ENCODE data around the gene RPS6KC1.
"Not testable (repeated sequence)": the region's sequence is repeated elsewhere in the genome, so short reads cannot be mapped to it uniquely, and the experiment has no call there.

RPS6KC1 gene

DNA sequence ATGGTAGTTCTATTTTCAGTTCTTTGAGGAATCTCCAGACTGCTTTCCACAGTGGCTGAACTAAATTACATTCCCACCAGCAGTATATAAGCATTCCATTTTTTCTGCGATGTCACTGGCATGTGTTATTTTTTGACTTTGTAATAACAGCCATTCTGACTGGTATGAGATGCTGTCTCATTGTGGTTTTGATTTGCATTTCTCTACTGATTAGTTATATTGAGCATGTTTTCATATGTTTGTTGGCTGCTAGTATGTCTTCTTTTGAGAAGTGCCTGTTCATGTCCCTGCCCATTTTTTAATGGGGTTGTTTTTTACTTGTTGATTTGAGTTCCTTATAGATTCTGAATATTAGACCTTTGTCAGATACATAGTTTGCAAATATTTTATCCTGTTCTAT lies 87.9 kb downstream of the RPS6KC1 start:
- no peak overlapping the region for H3K27ac ChIP-seq
- no peak for TF ChIP-seq ZFX (IDR thresholded peaks at IDR 0.05)

DNA sequence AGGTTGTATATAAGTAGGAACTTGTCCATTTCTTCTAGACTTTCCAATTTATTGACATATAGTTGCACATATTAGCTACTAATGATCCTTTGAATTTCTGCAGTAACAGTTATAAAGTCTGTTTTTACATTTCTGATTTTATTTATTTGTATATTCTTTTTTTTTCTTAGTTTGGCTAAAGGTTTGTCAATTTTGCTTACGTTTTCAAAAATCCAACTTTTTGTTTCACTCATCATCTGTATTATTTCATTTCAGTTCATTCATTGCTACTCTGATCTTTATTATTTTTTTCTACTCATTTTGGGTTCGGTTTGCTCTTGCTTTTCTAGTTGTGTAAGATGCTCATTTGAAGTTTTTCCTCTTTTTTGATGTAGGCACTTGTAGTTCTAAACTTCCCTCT lies 97.9 kb downstream of the RPS6KC1 start:
- H3K27ac ChIP-seq = no peak overlapping the region
- TF ChIP-seq, protein P1, sequence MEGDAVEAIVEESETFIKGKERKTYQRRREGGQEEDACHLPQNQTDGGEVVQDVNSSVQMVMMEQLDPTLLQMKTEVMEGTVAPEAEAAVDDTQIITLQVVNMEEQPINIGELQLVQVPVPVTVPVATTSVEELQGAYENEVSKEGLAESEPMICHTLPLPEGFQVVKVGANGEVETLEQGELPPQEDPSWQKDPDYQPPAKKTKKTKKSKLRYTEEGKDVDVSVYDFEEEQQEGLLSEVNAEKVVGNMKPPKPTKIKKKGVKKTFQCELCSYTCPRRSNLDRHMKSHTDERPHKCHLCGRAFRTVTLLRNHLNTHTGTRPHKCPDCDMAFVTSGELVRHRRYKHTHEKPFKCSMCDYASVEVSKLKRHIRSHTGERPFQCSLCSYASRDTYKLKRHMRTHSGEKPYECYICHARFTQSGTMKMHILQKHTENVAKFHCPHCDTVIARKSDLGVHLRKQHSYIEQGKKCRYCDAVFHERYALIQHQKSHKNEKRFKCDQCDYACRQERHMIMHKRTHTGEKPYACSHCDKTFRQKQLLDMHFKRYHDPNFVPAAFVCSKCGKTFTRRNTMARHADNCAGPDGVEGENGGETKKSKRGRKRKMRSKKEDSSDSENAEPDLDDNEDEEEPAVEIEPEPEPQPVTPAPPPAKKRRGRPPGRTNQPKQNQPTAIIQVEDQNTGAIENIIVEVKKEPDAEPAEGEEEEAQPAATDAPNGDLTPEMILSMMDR (conservative IDR thresholded peaks at IDR 0.05) = no peak
- no peak for TF ChIP-seq ZFX (IDR thresholded peaks at IDR 0.05)

DNA sequence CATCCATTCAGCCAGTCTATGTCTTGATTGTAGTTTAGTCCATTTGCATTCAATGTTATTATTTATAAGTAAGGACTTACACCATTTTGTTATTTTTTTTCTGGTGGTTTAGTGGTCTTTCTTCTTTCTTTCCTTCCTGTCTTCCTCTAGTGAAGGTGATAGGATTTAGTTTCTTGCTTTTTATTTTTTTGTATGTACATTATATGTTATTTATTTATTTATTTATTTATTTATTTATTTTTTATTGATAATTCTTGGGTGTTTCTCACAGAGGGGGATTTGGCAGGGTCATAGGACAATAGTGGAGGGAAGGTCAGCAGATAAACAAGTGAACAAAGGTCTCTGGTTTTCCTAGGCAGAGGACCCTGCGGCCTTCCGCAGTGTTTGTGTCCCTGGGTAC lies 99.0 kb downstream of the RPS6KC1 start:
- not testable (repeated sequence) for H3K27ac ChIP-seq

DNA sequence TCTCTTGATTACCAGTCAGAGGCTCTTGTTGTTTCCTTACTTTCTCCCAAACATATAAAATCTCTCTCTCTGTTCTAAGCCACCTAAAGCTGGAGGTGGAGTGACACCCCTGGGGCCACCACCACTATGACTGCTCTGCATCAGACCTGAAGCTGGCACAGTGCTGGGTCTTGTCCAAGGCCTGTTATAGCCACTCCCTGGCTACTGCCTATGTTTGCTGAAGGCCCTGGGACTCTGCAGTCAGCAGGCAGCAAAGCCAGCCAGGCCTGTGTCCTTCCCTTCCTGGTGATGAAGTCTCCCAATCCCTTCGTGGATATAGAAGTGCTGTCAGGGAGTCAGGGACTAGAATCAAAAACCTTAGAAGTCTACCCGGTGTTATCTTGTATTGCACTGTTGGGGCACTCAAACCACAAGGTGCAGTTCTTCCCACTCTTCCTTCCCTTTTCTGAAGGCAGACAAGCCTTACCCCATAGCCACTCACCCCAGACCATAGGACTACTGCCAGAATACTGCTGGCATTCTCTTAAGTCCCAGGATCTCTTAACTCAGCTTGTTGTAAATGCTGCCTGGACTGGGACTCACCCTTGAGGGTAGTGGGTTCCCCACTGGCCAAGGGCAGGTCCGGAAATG lies 103.1 kb downstream of the RPS6KC1 start:
- TF ChIP-seq, protein P1 (conservative IDR thresholded peaks at IDR 0.05) = no peak
- no peak for TF ChIP-seq ZFX (IDR thresholded peaks at IDR 0.05)

DNA sequence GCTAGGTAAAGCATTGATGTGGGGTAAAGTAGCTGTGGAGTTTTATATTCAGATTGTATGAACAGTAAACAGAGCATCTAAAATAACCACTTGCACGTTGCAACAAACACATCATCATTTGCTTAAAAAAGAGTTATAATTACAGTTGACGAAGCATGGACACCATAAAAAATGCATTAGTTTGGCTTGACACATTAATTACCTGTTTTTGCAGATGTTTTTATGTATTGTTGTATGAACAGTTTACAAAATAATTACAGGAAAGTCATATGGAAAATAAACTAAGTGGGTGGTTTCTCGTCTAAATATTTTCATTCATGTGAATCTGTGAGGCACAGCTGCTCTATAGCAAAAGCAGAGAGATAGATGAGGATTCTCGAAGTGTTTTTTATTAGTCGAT lies 108.3 kb downstream of the RPS6KC1 start:
- TF ChIP-seq, protein P1 (conservative IDR thresholded peaks at IDR 0.05) = no peak
- TF ChIP-seq ZFX (IDR thresholded peaks at IDR 0.05) = no peak
- no peak overlapping the region for H3K27ac ChIP-seq

More for the DNA sequence above, 103.1 kb downstream of the RPS6KC1 start:
- H3K27ac ChIP-seq = no peak overlapping the region

DNA sequence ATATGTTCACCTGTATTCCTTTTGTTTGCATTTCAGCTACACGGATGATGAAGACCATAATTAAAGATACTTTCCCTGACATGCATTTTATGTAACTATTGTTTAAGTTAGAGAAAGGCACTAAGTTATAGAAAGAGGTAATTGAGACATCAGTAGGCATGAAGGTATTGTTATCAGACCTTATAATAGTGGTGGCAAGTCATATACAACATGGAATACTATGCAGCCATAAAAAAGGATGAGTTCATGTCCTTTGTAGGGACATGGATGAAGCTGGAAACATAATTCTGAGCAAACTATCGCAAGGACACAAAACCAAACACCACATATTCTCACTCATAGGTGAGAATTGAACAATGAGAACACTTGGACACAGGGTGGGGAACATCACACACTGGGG lies 109.4 kb downstream of the RPS6KC1 start:
- not testable (repeated sequence) for H3K27ac ChIP-seq

DNA sequence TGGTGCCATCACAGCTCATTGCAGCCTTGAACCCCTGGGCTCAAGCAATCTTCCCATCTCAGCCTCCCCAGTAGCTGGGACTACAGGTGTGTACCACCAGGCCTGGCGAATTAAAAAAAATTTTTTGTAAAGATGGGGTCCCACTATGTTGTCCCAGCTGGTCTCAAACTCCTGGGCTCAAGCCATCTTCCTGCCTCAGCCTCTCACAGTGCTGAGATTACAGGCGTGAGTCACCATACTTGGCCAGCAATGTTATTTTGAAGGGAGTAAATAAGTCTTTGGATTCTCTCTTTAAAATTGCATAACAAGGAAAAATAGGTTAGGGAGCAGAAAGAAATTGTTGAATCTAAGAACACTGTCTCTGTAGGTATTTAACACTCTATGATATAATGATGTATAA lies 111.3 kb downstream of the RPS6KC1 start:
- no peak overlapping the region for H3K27ac ChIP-seq
- no peak for TF ChIP-seq ZFX (IDR thresholded peaks at IDR 0.05)

DNA sequence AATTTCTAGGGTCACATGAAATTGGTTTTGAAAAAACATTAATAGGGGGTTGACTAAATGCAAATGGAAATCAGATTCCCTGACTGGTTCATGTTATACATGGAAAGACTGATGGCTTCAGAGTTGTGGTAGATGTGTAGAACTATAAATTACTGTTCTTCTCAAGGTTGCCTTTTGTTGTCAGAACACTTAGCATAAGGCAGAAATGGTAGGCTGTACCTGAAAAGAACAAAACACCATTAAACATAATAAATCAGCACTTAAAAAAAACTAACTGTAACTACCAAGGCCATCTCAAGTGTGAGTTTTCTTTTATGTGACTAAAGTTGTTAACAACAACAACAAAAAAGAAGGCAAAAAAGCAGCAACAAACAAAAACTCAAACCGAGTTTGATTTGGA lies 111.8 kb downstream of the RPS6KC1 start:
- no peak for TF ChIP-seq ZFX (IDR thresholded peaks at IDR 0.05)
- TF ChIP-seq, protein P1 (conservative IDR thresholded peaks at IDR 0.05) = no peak
- no peak overlapping the region for H3K27ac ChIP-seq

DNA sequence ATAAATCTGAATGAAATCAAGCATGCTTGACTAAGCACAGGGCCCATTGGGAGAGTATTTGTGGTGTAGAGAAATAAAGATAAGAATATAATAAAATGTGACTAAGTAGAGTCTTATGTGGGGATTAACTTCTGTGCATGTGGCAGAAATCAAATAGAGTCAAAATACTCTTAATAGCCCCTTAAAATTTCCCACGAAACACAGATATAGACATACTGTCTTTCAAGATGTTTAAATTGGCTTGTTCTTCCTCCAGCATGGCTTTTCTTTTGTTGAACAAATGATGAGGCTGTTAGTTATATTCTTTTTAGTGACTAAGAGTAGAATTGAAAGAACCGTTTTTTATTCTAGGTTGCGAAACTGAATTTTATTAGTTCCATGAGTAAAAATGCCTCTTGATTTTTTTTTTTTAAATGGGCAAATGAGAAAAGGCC lies 112.3 kb downstream of the RPS6KC1 start:
- no peak overlapping the region for H3K27ac ChIP-seq
- TF ChIP-seq, protein P1 (conservative IDR thresholded peaks at IDR 0.05) = no peak
- TF ChIP-seq ZFX (IDR thresholded peaks at IDR 0.05) = no peak

DNA sequence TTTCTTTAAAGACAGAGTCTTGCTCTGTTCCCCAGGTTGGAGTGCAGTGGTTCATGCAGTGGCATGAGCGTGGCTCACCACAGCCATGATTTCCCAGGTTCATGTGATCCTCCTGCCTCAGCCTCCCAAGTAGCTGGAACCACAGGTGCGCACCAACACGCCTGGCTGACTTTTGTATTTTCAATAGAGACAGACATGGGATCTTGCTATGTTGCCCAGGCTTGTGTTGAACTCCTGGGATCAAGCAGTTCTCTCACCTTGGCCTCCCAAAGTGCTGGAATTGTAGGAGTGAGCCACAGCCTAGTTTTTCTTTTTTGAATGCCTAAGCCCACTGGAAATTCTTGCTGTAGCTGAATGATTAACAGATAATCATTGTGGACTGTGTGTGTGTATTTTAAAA lies 113.5 kb downstream of the RPS6KC1 start:
- no peak overlapping the region for H3K27ac ChIP-seq
- TF ChIP-seq ZFX (IDR thresholded peaks at IDR 0.05) = no peak
- TF ChIP-seq, protein P1 (conservative IDR thresholded peaks at IDR 0.05) = no peak

Measured in C4-2B (cell line).